Mesothelial cell of epicardium (in vitro differentiated cells): ENCODE data around the gene MIEF1. TPM values are rescaled to one million over a fixed set of nuclear protein-coding genes. Genes with fewer than 3 reads are reported as not detected.

Source experiments
- DNase-seq, 2 experiments: peaks; one replicate each; pipeline ENCODE4 v3.0.0; 2021; ENCODE audit warnings: low spot score in 2 of 2; ENCODE audit not compliant: unreplicated experiment in 2 of 2
- H3K27ac Mint-ChIP-seq: 2 replicates; pipeline ENCODE4 v1.8.0; 2021; ENCODE audit warnings: mixed read lengths
- H3K27me3 Mint-ChIP-seq: 2 replicates; pipeline ENCODE4 v1.8.0; 2021; ENCODE audit warnings: low read depth, mixed read lengths
- H3K36me3 Mint-ChIP-seq: 2 replicates; pipeline ENCODE4 v1.8.0; 2021; ENCODE audit warnings: mixed read lengths
- H3K4me1 Mint-ChIP-seq: 2 replicates; pipeline ENCODE4 v1.8.0; 2021; ENCODE audit warnings: mixed read lengths
- H3K4me3 Mint-ChIP-seq: 2 replicates; pipeline ENCODE4 v1.8.0; 2021; ENCODE audit warnings: mild to moderate bottlenecking, moderate library complexity, mixed read lengths
- H3K9me3 Mint-ChIP-seq: 2 replicates; pipeline ENCODE4 v1.8.0; 2021; ENCODE audit warnings: mixed read lengths
- CTCF ChIP-seq: fragments of 200-600 bp; sonication (generic); IDR thresholded peaks from one replicate; pipeline ENCODE4 v1.5.0; 2021; ENCODE audit warnings: antibody characterized with exemption; ENCODE audit not compliant: unreplicated experiment
- total RNA-seq: library from RNA; stranded (reverse); gene quantifications from 3 replicates; pipeline ENCODE4 v1.2.1, GENCODE V29; 2021

The MIEF1 gene
- total RNA-seq, 1 donor from 2014 or later, result 35.0 TPM

GRCh38 chr22:39558254-39558727 lies 56.2 kb downstream of the MIEF1 start:
- DNase-seq, result no peak
- Mint-ChIP-seq H3K36me3 (no peaks in the 10 kb centered on the region), H3K27ac (no peak overlapping the region), H3K27me3 (peaks cover 63% of the 10 kb centered on the region), H3K4me3 (peak overlapping the region; percentile 65), H3K4me1 (peaks cover 8% of the 10 kb centered on the region), H3K9me3 (no peaks in the 10 kb centered on the region)
- no peak for TF ChIP-seq CTCF

- peaks cover 63% of the 10 kb centered on the region for H3K27me3 Mint-ChIP-seq
- H3K4me3 Mint-ChIP-seq, result peak overlapping the region; percentile 46
- no peaks in the 10 kb centered on the region for H3K9me3 Mint-ChIP-seq
- TF ChIP-seq CTCF, result no peak
- no peak for DNase-seq
- no peaks in the 10 kb centered on the region for H3K36me3 Mint-ChIP-seq
- H3K4me1 Mint-ChIP-seq, result peaks cover 8% of the 10 kb centered on the region
- no peak overlapping the region for H3K27ac Mint-ChIP-seq
These were observed 56.9 kb downstream of the MIEF1 start for GRCh38 chr22:39558950-39559349.

- no peaks in the 10 kb centered on the region for H3K36me3 Mint-ChIP-seq
- no peaks in the 10 kb centered on the region for H3K9me3 Mint-ChIP-seq
- no peak overlapping the region for H3K4me3 Mint-ChIP-seq
- H3K27ac Mint-ChIP-seq, result no peak overlapping the region
- peaks cover 8% of the 10 kb centered on the region for H3K4me1 Mint-ChIP-seq
- peaks cover 57% of the 10 kb centered on the region for H3K27me3 Mint-ChIP-seq
- DNase-seq, result no peak
- TF ChIP-seq CTCF, result no peak
These were observed 57.5 kb downstream of the MIEF1 start for GRCh38 chr22:39559456-39560105.

GRCh38 chr22:39560127-39560526 lies 58.0 kb downstream of the MIEF1 start:
- Mint-ChIP-seq H3K4me1 (peaks cover 8% of the 10 kb centered on the region), H3K27ac (no peak overlapping the region), H3K4me3 (no peak overlapping the region), H3K9me3 (no peaks in the 10 kb centered on the region), H3K27me3 (peaks cover 55% of the 10 kb centered on the region), H3K36me3 (no peaks in the 10 kb centered on the region)
- DNase-seq, result no peak
- TF ChIP-seq CTCF, result no peak

- H3K27ac Mint-ChIP-seq, result no peak overlapping the region
- H3K27me3 Mint-ChIP-seq, result peaks cover 31% of the 10 kb centered on the region
- no peak overlapping the region for H3K4me3 Mint-ChIP-seq
- H3K36me3 Mint-ChIP-seq, result no peaks in the 10 kb centered on the region
- peaks cover 6% of the 10 kb centered on the region for H3K9me3 Mint-ChIP-seq
- TF ChIP-seq CTCF, result no peak
- no peak for DNase-seq
- H3K4me1 Mint-ChIP-seq, result peaks cover 6% of the 10 kb centered on the region
These were observed 60.9 kb downstream of the MIEF1 start for GRCh38 chr22:39562839-39563489.
